OCI-LY1 (cell line): ENCODE measurements around the gene ARHGEF4.

Experiments
- EZH2 ChIP-seq: fragments of 200-600 bp; sonication (generic), shearing (Covaris generic); IDR thresholded peaks from 2 replicates; pipeline ENCODE4 v1.8.0; 2017; ENCODE audit warnings: borderline replicate concordance, mixed run types, mild to moderate bottlenecking, antibody characterized with exemption, low read length, moderate library complexity, mixed read lengths
- TF ChIP-seq, protein P1 (sequence below): fragments of 200-600 bp; sonication (generic), shearing (Covaris generic); IDR thresholded peaks from 2 replicates; pipeline ENCODE4 v1.5.1; 2017; ENCODE audit warnings: mild to moderate bottlenecking, antibody characterized with exemption, low read length, moderate library complexity, mixed read lengths

DNA sequence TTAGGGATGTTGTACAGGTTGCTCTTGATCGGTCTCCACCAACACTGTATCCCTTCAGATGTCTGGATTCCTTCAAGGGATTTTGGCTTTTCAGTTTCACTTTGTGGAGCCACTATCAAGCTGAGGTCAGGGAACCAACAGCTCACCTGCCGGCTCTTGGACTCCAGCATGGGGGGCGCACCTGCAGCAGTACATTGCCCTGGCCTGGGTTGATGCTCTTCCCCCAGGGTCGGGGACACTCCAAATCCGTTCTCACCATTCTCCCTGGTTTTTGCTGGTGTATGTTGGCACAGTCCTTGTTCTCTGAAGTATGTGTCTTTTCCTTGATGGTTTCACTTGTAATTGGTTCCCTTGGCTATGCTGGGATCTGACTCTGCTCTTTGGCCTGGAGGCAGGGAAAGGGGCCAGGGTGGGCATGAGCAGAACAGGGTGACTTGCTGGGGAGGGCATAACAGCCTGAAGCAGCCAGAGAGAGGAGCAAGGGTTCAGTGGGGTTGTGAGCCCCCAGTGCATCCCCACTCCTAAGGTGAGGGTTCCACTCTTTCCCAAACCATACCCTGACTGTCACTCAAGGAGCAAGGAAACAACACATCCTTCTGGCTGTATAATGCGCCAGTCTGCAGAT, 5.1 kb downstream of the ARHGEF4 start:
- TF ChIP-seq, protein P1, sequence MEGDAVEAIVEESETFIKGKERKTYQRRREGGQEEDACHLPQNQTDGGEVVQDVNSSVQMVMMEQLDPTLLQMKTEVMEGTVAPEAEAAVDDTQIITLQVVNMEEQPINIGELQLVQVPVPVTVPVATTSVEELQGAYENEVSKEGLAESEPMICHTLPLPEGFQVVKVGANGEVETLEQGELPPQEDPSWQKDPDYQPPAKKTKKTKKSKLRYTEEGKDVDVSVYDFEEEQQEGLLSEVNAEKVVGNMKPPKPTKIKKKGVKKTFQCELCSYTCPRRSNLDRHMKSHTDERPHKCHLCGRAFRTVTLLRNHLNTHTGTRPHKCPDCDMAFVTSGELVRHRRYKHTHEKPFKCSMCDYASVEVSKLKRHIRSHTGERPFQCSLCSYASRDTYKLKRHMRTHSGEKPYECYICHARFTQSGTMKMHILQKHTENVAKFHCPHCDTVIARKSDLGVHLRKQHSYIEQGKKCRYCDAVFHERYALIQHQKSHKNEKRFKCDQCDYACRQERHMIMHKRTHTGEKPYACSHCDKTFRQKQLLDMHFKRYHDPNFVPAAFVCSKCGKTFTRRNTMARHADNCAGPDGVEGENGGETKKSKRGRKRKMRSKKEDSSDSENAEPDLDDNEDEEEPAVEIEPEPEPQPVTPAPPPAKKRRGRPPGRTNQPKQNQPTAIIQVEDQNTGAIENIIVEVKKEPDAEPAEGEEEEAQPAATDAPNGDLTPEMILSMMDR = no peak
- TF ChIP-seq EZH2 = no peak
